Fibroblast of skin of right quadriceps (primary cell): ENCODE results near the gene GPC5.

Experiments
- DNase-seq: peaks from one replicate; pipeline ENCODE4 v3.0.0-alpha.2; 2013

The GPC5 gene

DNA sequence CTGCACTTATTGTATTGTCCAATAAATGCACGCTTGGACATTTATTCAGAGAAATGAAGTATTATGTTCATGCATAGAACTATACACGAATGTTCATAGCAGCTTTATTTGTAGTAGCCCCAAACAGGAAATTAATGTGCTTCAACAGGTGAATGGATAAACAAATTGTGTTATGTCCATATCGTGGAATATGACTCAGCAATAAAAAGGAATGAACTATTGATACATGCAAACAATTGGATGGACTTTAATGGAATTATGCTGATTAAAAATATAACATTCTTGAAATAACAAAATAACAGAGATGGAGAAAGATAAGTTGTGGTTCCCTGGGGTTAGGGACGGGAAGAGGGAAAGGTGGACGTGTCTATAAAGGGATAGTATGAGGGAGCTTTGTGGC is 65.9 kb downstream of the GPC5 start:
- no peak for DNase-seq

- DNase-seq: no peak
Measured at GRCh38 chr13:91467236-91467635, 68.8 kb downstream of the GPC5 start.

DNA sequence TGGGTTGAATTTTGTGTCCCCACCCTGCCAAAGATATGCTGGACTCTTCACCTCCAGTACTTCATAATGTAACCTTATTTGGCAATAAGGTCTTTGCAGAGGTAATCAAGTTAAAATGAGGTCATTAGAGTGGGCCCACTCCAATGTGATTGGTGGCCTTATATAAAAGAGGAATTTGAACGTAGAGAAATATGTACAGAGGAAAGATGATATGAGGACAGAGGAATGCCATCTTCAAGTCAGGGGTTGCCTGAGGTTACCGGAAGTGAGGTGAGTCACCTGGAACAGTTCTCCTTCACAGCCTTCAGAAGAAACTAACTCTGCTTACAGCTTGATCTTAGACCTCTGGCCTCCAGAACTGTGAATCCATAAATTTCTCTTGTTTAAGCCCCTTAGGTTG is 69.9 kb downstream of the GPC5 start:
- DNase-seq: peak; percentile 23

- DNase-seq: no peak
Measured at GRCh38 chr13:91470084-91470621, 71.7 kb downstream of the GPC5 start.

GRCh38 chr13:91470681-91471080 is 72.3 kb downstream of the GPC5 start:
- DNase-seq: no peak

DNA sequence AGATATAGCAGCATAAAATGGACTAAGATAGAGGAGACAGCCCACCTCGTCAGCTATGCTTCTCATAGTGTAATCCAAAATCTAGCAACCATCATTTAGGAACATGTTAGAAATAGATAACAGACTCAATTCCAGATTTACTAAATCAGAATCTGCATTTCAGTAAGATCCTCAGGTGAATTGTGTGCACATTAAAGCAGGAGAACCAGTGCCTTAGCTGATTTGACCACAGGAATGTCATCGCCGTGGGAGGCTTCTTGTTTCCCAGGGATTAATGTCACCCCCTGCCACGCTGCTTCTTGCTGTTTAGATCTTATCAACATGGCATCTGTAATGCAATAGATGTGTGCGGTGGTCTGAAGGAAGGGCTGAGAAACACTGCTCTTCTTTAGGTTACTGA is 84.0 kb downstream of the GPC5 start:
- DNase-seq: no peak

DNA sequence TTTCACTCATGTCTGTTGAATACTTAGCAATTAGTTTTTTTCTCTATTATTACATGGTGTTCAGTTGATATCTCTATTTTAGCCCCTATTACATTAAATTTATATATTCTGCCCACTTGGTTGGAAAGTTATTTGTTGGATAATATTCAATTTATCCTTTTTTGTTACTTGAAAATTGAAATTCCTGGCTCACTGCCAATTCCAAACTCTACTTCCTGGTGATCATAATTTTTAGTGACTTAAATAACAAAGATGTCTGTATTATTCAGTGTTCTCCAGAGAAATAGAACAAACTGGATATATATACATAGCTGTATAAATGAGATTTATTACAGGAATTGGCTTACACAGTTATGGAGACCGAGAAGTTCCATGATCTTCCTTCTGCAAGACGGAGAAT is 93.6 kb downstream of the GPC5 start:
- no peak for DNase-seq

DNA sequence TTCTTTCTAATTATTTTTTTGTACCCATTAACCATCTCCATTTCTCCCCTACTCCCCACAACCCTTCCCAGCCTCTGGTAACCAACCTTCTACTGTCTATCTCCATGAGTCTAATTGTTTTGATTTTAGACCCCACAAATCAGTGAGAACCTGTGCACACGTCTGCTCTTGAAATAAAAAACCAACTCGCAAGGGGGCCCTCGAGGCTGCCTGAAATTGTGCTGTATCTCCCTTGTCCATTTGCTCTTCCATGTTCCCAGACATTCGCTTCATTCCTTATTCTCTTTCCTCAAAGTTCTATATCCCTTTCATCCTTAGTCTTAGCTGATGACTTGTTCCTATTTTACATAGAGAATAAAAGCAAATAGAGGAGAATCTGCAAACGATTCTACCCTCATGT is 95.0 kb downstream of the GPC5 start:
- DNase-seq: no peak

- DNase-seq: no peak
Measured at GRCh38 chr13:91498298-91498697, 99.9 kb downstream of the GPC5 start.

GRCh38 chr13:91504216-91504615 is 105.8 kb downstream of the GPC5 start:
- DNase-seq: no peak

- no peak for DNase-seq
Measured at GRCh38 chr13:91506759-91507158, 108.3 kb downstream of the GPC5 start.

DNA sequence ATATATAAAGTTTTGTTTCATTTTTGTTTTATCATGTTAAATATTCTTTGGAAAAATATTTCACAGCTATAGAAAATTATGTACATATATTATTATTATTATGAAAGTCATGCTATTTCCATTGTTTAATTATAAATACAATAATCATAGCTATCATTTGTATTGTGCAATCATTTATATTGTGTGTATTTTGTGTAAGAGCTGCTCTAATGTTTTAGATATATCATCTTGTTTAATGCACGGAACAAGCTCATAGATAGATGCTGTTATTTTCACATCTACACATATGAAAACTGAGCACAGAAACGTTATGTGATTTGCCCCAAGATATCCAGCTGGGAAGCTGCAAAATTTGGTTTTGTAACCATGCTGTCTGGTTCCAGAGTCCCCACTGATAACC is 111.6 kb downstream of the GPC5 start:
- DNase-seq: no peak

- DNase-seq: no peak
Measured at GRCh38 chr13:91513790-91514189, 115.4 kb downstream of the GPC5 start.

GRCh38 chr13:91516799-91517198 is 118.4 kb downstream of the GPC5 start:
- no peak for DNase-seq

- no peak for DNase-seq
Measured at GRCh38 chr13:91520952-91521351, 122.5 kb downstream of the GPC5 start.

GRCh38 chr13:91523116-91523515 is 124.7 kb downstream of the GPC5 start:
- DNase-seq: peak; percentile 27

GRCh38 chr13:91526543-91527033 is 128.2 kb downstream of the GPC5 start:
- DNase-seq: no peak

DNA sequence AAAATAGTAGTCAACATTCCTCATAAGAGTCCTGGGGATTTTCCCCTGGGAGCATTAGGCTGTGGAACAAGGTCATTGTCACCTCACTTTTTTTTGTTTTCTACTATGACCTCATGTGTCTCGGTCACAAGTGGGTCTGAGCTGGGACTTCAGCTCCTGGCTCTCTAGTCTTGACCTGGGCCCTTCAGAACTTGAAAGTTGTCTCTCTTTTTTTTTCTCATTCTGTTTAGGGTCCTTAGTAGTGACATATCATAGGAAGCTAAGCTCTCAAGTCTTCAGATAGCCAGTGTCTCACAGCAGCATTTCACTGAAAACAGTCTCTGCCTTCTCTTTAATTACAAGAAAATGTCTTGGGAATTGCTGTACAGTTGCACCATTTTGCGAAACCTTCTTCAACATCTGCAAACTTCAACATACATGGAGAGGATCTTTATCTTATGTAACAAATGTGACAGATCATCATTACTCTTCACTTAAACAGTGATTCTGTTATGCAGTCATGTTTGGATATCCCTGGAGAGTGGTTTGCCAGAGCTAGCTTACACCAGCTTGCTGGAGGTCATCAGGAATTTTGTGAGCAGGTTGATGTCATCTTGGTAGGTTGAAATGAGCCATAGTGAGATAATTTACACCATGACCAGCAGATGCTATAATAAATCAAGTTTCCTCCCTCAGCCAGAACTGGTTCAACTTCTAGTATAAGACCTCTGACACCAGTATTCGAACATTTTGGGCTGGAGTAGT is 131.5 kb downstream of the GPC5 start:
- DNase-seq: no peak

GRCh38 chr13:91531646-91532045 is 133.2 kb downstream of the GPC5 start:
- DNase-seq: no peak

DNA sequence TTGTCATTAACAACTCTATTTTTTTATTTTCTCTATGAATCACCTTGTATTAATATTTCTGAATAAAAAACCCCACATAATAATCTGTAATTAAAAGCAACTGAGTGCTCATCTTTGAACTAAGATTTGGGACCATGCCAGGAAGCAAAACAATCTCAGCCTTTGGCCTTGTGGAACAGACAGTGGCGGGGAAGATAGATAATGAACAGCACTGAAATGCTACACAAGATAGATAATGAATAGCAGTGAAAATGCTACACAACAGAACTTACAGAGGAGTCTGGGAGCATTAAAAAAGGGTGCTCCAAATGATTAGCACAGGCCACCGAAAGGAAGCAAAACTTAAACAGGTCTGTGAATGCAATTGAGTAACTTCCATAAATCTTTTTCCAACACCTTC is 134.9 kb downstream of the GPC5 start:
- DNase-seq: no peak

DNA sequence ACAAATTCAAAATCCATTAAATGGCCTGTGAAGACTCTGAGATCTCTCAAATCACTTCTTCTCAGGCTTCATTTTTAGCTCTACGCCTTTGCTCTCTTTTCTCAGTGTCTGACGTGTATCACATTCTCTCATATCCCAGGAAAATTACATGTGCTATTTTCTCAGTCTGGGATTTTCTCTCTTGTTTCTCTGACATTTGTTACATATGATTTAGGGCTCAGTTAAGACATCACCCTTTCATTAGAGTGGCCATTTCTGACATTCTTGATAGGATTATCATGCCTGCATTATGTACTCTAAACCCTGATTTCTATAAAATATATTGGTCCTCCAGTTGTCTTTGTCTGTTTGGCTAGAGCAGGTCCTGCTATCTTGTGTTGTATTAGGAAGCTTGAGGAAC is 136.6 kb downstream of the GPC5 start:
- DNase-seq: no peak

GRCh38 chr13:91537376-91537775 is 139.0 kb downstream of the GPC5 start:
- DNase-seq: no peak

GRCh38 chr13:91539286-91540157 is 141.1 kb downstream of the GPC5 start:
- DNase-seq: no peak

DNA sequence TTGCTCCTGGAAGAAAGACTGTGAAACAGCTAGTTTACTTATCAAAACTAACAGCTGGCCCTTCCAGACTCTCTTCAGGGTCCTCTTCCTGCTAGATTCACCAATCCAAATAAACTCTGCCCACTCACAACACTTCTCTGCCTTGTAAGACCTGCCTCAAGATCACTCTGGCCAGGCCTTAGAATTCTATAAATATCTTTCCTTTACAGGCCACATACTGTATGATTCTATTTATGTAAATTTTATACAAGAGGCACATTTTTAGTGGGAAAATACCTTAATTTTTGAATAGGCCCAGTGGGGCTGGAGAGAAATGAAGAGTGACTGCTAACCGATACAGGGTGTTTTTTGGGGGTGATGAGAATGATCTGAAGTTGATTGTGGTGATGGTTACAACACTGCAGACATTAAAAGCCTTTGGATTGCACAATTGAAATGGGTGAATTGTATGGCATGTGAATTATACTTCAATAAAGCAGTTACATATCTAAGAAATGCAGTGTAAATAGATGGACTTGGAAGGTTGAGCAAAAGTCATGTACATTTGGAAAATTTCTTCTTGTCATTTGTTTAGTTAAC is 141.8 kb downstream of the GPC5 start:
- DNase-seq: no peak
